ENCODE measurements around the gene FLT3.
"Not testable (repeated sequence)": the region's sequence is repeated elsewhere in the genome, so short reads cannot be mapped to it uniquely, and the experiment has no call there.

FLT3 gene

DNA sequence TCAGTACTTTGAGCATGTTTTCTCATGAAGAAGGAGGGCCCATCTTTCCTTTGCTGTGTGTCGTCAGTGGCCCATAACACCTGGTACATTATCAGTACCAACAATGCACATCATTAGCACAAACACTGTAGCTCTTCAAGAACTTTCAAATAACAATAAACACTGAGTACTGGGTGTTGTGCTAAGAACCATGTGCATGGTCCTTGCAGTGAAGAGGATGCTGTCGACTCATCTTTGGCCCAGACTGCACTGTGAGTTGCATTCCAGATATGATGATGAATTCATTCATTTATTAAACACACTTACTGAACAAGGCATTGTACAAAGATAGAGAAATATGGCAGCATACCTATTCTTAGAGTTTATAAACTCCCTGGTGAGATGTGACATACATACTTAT, 55.8 kb downstream of the FLT3 start:
- ATAC-seq, result no peak

GRCh38 chr13:28043224-28043623, 57.2 kb downstream of the FLT3 start:
- ATAC-seq, result no peak

More for the DNA sequence above, 55.8 kb downstream of the FLT3 start:
- DNase-seq, result no peak

GRCh38 chr13:28041501-28041900, 58.9 kb downstream of the FLT3 start:
- DNase-seq (no peak), ATAC-seq (no peak)

More at GRCh38 chr13:28043224-28043623, 57.2 kb downstream of the FLT3 start:
- no peak for DNase-seq

DNA sequence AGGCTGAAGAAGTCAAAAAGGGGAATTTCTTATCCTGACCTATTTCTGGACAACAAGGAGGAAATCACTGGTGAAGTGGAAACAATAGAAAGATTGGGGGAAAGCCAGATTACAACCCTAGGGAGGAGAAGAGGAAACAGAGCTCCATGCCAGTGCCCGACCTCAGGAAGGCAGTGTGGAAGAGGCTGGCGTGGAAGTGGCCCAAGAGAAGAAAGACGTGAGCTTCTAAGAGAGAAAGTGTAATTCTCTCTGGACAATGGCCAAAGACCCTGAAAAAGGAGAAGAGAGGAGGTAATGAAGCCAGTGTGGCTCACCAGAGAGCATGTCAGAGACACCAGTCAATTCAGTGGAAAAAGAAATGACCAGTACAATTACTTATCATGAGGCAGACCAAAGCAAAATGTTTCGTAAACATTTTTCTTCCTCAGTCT, 59.3 kb downstream of the FLT3 start:
- DNase-seq (no peak), ATAC-seq (no peak)

GRCh38 chr13:28037399-28037798, 63.0 kb downstream of the FLT3 start:
- ATAC-seq (peak; percentile 67), DNase-seq (no peak)

DNA sequence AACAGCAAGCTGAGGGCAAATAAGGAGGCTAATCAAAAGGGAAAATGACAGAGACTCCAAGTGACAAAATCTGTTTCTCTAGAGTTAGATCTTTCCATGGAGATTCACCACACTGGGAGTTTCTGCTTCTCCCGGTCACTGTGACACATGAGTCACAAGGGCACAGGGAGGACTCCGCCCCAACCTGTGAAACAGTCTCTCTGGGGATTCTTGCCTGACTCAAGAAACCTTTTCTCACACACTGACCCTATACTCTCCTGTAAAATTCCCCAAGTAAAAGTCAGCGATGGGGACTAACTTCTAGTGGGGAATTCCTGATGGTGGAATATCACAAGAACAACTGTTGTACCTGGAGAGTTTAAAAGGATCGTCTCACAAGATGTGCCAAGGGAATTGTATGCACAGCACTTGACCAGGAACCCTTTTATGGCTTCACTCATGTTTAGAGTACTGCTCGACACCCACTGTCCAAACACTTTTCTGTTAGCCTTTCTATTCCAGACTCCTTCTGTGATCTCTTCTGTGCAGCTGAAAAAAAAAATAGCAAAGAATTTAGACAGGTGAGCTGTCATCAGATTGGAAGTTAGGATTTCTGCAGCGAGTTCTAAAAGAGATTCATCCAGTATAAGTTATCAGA, 65.1 kb downstream of the FLT3 start:
- DNase-seq, result no peak
- no peak for ATAC-seq

DNA sequence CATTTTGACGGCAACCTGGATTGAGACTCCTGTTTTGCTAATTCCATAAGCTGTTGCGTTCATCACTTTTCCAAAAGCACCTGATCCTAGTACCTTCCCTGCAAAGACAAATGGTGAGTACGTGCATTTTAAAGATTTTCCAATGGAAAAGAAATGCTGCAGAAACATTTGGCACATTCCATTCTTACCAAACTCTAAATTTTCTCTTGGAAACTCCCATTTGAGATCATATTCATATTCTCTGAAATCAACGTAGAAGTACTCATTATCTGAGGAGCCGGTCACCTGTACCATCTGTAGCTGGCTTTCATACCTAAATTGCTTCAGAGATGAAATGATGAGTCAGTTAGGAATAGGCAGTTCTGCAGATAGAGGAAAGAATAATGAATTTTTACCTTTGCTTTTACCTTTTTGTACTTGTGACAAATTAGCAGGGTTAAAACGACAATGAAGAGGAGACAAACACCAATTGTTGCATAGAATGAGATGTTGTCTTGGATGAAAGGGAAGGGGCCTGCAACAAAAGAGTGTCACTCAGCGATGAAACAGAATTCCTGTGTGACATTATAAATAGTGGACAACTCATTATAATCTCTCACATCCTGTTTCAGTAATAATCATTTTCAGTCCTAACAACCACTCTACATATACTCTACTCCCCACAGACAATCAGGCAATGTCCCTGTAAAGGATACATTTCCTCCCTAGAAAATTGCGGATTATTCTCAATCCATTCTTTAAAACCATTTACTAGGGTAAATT, 66.3 kb downstream of the FLT3 start:
- DNase-seq, result no peak

DNA sequence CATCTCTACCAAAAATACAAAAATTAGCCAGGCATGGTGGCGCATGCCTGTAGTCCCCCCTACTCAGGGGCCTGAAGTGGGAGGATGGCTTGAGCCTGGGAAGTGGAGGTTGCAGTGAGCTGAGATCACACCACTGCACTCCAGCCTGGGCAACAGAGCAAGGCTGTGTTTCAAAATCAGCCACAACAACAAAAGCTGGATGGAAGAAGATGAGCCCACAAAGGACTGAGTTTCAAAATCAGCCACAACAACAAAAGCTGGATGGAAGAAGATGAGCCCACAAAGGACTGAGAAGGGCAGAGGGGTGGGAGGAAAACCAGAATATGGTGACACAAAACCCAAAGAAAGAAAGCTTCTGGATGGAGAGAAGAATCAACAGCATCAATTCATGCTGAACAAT, 67.9 kb downstream of the FLT3 start:
- not testable (repeated sequence) for DNase-seq

More for the DNA sequence above, 66.3 kb downstream of the FLT3 start:
- ATAC-seq, result no peak

DNA sequence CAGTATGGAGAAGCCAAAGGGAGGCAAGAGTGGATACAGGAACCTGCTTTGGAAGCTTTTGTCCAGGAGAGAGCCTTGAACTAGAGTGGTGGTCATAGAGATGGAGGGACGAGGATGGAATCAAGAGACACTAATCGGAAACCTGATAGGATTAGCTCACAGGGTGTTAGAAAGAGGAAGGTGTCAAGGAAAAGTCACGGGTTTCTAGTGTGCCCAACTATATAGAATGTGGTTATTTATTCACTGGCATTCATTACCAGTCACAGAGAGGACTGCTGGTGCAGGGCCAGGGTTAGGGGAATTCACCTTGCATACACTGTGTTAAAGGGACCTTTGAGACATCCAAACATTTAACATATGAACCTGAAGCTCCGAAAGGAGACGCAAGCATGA, 68.5 kb downstream of the FLT3 start:
- ATAC-seq, result no peak
- no peak for DNase-seq

More for the DNA sequence above, 67.9 kb downstream of the FLT3 start:
- peak; percentile 33 for ATAC-seq

- DNase-seq, result no peak
- ATAC-seq, result no peak
Observed at GRCh38 chr13:28031220-28031895, 69.0 kb downstream of the FLT3 start.

GRCh38 chr13:28027607-28028364, 72.6 kb downstream of the FLT3 start:
- ATAC-seq (no peak), DNase-seq (no peak)

- no peak for DNase-seq
- no peak for ATAC-seq
Observed at GRCh38 chr13:28027071-28027470, 73.3 kb downstream of the FLT3 start.

GRCh38 chr13:28026508-28026907, 73.9 kb downstream of the FLT3 start:
- no peak for DNase-seq
- ATAC-seq, result no peak

DNA sequence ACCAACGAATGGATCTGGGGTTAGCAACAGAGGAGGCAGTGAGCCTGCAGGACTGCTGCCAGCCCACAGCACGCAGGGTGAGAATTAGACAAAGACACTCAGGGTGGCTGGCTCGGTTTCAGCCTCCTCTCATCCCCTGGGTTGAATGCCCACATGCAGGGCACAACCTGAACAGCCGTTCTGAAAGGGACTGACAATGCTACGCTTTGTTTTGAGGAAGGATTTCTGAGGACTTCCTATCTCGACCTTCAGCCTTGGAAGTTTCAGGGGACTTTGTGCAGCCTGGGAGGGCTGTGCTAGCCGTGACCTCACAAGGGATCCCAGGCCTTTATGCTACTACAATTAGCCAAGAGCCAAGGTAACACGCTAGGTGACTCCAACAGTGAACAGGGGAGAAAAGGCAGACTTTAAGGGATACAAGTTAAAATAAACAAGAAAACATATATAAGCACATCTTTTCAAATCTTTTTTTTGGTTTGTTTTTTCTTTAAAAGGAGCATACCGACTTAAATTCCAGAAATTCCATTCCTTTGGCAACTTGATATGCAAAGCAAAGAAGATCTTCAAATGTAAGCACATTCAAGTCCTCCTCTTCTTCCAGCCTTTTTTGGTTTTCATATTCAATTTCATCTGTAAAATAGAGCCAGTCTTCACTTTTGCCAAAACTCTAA, 77.4 kb downstream of the FLT3 start:
- no peak for DNase-seq
- no peak for ATAC-seq

GRCh38 chr13:28014301-28014700, 86.1 kb downstream of the FLT3 start:
- DNase-seq, result no peak
- ATAC-seq, result no peak

DNA sequence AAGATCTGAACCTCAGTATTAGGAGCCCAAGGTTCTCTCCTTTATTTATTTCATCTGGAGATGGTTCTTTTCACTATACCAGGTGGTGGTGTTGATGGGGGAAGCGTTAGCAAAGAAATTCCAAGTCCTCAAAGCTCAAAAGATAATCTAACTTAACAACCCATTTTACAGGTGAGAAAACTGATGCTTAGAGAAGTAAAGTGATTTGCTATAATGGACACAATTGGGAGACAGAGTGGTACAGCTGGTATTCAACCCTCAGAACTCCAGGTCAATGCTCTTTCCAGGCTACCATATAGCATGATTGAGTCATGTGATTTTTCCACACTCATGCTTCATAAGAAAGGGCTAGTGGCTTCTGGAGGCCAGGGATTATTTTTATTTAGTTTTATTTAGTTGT, 86.9 kb downstream of the FLT3 start:
- ATAC-seq (no peak), DNase-seq (no peak)

DNA sequence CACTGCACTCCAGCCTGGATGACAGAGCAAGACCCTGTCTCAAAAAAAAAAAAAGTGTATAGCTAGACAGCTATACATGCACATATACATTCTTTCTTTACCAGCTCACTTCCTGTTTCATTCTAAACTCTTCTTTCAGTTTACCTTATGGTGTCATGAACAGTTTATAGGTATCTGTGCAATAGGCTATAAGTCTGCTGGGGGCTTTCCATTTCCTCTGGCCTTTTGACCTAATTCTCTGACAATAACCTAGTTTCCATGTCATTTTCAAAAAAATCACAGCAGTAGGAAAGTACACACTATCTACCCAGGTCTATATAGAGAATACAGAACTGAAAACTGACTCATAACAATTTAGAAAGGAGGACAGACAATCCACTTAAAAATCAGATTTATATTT, 87.5 kb downstream of the FLT3 start:
- DNase-seq (no peak), ATAC-seq (peak; percentile 46)

DNA sequence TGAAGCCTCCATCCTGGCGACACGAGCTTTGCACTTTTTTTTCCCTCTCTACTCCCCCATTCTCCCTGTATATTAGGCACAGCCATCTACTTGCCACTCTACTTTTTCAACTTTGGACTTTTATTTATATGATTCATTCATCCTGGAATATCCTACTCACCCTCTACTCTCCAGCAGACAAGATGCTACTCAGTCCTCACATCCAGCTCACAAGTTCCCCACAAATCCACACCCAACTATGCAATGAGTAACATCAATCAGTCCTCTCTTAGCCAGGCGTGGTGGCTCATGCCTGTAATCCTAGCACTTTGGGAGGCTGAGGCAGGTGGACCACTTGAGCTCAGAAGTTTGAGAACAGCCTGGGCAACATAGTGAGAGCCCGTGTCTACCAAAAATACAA, 88.0 kb downstream of the FLT3 start:
- ATAC-seq (no peak), DNase-seq (no peak)

- no peak for ATAC-seq
- no peak for DNase-seq
Observed at GRCh38 chr13:28010046-28010445, 90.3 kb downstream of the FLT3 start.

- DNase-seq, ATAC-seq: not testable (repeated sequence)
Observed at GRCh38 chr13:28005016-28005415, 95.4 kb downstream of the FLT3 start.

- DNase-seq, result no peak
- no peak for ATAC-seq
Observed at GRCh38 chr13:28002886-28003698, 97.3 kb downstream of the FLT3 start.
